Measurements from ENCODE around the gene FN3K. TPM values are rescaled to one million over a fixed set of nuclear protein-coding genes. Genes with fewer than 3 reads are reported as not detected.

FN3K gene
- total and polyA plus RNA-seq, 2 of the 13 experiments (the other 11 are each of a cell fraction or from before 2014, with no cell fraction given), result 3.5 to 12.2 TPM

- no peak for DNase-seq (ENCODE audit: low spot score)
- Histone ChIP-seq H3K27ac (ENCODE audit: extremely low read length, insufficient read depth, low read length) (no peak overlapping the region), H3K4me1 (ENCODE audit: insufficient read depth, low read length) (peaks cover 34% of the 10 kb centered on the region), H3K36me3 (replicated peaks in 1 of 2; ENCODE audit: control insufficient read depth in 1 of 2, insufficient read depth in 2 of 2, low read length in 2 of 2) (peaks cover 19 to 40% of the 10 kb centered on the region in 2 experiments), H3K4me2 (ENCODE audit: low read depth, low read length) (no peak overlapping the region), H2AFZ (ENCODE audit: low read length) (no peak overlapping the region), H4K20me1 (ENCODE audit: insufficient read depth, low read length) (no peaks in the 10 kb centered on the region), H3K27me3 (ENCODE audit: control insufficient read depth in 1 of 2, insufficient read depth in 2 of 2, low read length in 2 of 2) (no peaks in the 10 kb centered on the region), H3K79me2 (ENCODE audit: insufficient read depth, low read length) (peaks cover 3% of the 10 kb centered on the region), H3K9me3 (ENCODE audit: low read length) (peaks cover 17% of the 10 kb centered on the region), H3K9ac (ENCODE audit: insufficient read depth, low read depth, low read length) (no peak overlapping the region), H3K4me3 (replicated peaks in 1 of 3; ENCODE audit: insufficient read depth in 1 of 3, low read depth in 2 of 3, low read length in 3 of 3) (no peak overlapping the region)
- intact Hi-C loops (cut with micrococcal nuclease; ENCODE audit: unreplicated experiment), result no loop called here
- ChIA-PET CTCF (ENCODE audit: low intra/inter-chr PET ratio, low total read pairs) (no interaction called here), POLR2A (interaction anchor here (0.8 kb wide), 1 partner anchor 32 kb away, joined by 3 read pairs; no protein-coding TSS in a partner anchor)
- in situ Hi-C loops (cut with HindIII; ENCODE audit: extremely low pct_ligation_motif_present, low pct_unique_long_range_greater_than_20kb), result no loop called here
- WGBS (ENCODE audit: low lambda C conversion rate), result 95% methylated on average over 14 of the region's 16 CpGs
- no peak for FAIRE-seq
- no TSS peak for BruUV-seq (replicated peaks)
- no peak for ATAC-seq
- TF ChIP-seq RBFOX2 (IDR thresholded peaks at IDR 0.05; ENCODE audit: low read depth, low read length) (peak; percentile 57), GRHL1 (CRISPR knock-in tag; conservative IDR thresholded peaks at IDR 0.05) (no peak), TBX2 (CRISPR knock-in tag; IDR thresholded peaks at IDR 0.05; ENCODE audit: borderline replicate concordance) (0 out of 2 replicates have a peak, but pooled peaks have one; percentile 13), ZNF775 (CRISPR knock-in tag; IDR thresholded peaks at IDR 0.05; ENCODE audit: borderline replicate concordance) (no peak), ZNF264 (CRISPR knock-in tag; IDR thresholded peaks at IDR 0.05) (no peak), HNF1B (CRISPR knock-in tag; IDR thresholded peaks at IDR 0.05) (0 out of 2 replicates have a peak, but pooled peaks have one; percentile 16), SIN3B (IDR thresholded peaks at IDR 0.05; ENCODE audit: low read length) (no peak), NFKB2 (CRISPR knock-in tag; IDR thresholded peaks at IDR 0.05; ENCODE audit: borderline replicate concordance) (0 out of 2 replicates have a peak, but pooled peaks have one; percentile 19), ZNF234 (CRISPR knock-in tag; conservative IDR thresholded peaks at IDR 0.05) (peak; percentile 48; the same call in 1 of the 2 replicates), ZNF274 (CRISPR knock-in tag; IDR thresholded peaks at IDR 0.05) (0 out of 2 replicates have a peak, but pooled peaks have one; percentile 26), PAF1 (CRISPR knock-in tag; IDR thresholded peaks at IDR 0.05) (0 out of 2 replicates have a peak, but pooled peaks have one; percentile 44), AGO2 (optimal IDR thresholded peaks at IDR 0.05; ENCODE audit: low read depth, low read length) (peak; percentile 81)
- TF ChIP-seq, protein P1, sequence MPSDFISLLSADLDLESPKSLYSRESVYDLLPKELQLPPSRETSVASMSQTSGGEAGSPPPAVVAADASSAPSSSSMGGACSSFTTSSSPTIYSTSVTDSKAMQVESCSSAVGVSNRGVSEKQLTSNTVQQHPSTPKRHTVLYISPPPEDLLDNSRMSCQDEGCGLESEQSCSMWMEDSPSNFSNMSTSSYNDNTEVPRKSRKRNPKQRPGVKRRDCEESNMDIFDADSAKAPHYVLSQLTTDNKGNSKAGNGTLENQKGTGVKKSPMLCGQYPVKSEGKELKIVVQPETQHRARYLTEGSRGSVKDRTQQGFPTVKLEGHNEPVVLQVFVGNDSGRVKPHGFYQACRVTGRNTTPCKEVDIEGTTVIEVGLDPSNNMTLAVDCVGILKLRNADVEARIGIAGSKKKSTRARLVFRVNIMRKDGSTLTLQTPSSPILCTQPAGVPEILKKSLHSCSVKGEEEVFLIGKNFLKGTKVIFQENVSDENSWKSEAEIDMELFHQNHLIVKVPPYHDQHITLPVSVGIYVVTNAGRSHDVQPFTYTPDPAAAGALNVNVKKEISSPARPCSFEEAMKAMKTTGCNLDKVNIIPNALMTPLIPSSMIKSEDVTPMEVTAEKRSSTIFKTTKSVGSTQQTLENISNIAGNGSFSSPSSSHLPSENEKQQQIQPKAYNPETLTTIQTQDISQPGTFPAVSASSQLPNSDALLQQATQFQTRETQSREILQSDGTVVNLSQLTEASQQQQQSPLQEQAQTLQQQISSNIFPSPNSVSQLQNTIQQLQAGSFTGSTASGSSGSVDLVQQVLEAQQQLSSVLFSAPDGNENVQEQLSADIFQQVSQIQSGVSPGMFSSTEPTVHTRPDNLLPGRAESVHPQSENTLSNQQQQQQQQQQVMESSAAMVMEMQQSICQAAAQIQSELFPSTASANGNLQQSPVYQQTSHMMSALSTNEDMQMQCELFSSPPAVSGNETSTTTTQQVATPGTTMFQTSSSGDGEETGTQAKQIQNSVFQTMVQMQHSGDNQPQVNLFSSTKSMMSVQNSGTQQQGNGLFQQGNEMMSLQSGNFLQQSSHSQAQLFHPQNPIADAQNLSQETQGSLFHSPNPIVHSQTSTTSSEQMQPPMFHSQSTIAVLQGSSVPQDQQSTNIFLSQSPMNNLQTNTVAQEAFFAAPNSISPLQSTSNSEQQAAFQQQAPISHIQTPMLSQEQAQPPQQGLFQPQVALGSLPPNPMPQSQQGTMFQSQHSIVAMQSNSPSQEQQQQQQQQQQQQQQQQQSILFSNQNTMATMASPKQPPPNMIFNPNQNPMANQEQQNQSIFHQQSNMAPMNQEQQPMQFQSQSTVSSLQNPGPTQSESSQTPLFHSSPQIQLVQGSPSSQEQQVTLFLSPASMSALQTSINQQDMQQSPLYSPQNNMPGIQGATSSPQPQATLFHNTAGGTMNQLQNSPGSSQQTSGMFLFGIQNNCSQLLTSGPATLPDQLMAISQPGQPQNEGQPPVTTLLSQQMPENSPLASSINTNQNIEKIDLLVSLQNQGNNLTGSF (CRISPR knock-in tag; IDR thresholded peaks at IDR 0.05), result no peak
These were observed 8.2 kb downstream of the FN3K start for GRCh38 chr17:82743344-82744219.
